Caco-2 (cell line): ENCODE data around the gene CMSS1. TPM values are rescaled to one million over a fixed set of nuclear protein-coding genes. Genes with fewer than 3 reads are reported as not detected.

ENCODE experiments used
- BruUV-seq: library from RNA; stranded (reverse); fragments of 400-500 nt; replicated peaks from 2 replicates; lab custom pipeline; 2021; lab: Mats Ljungman, UMichigan
- CTCF ChIA-PET: fragments of 300-600 bp; sonication (Branson Sonifier 250); formaldehyde crosslinking; loops from one replicate; lab custom pipeline; 2022; ENCODE audit warnings: antibody characterized with exemption; lab: Charles Lee
- POLR2A ChIA-PET: fragments of 300-600 bp; sonication (Branson Sonifier 250); formaldehyde crosslinking; loops from one replicate; lab custom pipeline; 2022; ENCODE audit warnings: antibody characterized with exemption; lab: Charles Lee
- DNase-seq, 2 experiments: peaks; one replicate each; pipeline versions ENCODE4 v3.0.0 to v3.0.0-alpha.2; 2020 to 2022
- H3K27me3 ChIP-seq: replicated peaks from 2 replicates; pipeline ENCODE4 v1.6.0; 2011; ENCODE audit warnings: low read length; ENCODE audit not compliant: control insufficient read depth, insufficient read depth
- H3K36me3 ChIP-seq: 2 replicates; pipeline ENCODE4 v1.5.1; 2011; ENCODE audit warnings: low read length; ENCODE audit not compliant: control insufficient read depth, insufficient read depth
- H3K4me1 ChIP-seq: fragments of 250-450 bp; sonication (Bioruptor Pico); 2 replicates; pipeline ENCODE4 v1.5.1; 2020; ENCODE audit warnings: mild to moderate bottlenecking
- H3K4me3 ChIP-seq: 2 replicates; pipeline ENCODE4 v1.5.1; 2011; ENCODE audit warnings: low read depth, mild to moderate bottlenecking, control low read depth, low read length
- H3K9me3 ChIP-seq: fragments of 250-450 bp; sonication (Bioruptor Pico); 2 replicates; pipeline ENCODE4 v1.5.1; 2020; ENCODE audit warnings: mild to moderate bottlenecking, moderate library complexity
- H3K27ac Mint-ChIP-seq: one replicate; pipeline ENCODE4 v1.8.0; 2022; ENCODE audit warnings: mixed read lengths; ENCODE audit not compliant: unreplicated experiment
- H3K27me3 Mint-ChIP-seq: one replicate; pipeline ENCODE4 v1.8.0; 2022; ENCODE audit warnings: mixed read lengths; ENCODE audit not compliant: insufficient read depth, unreplicated experiment
- H3K36me3 Mint-ChIP-seq: one replicate; pipeline ENCODE4 v1.8.0; 2022; ENCODE audit warnings: mild to moderate bottlenecking, mixed read lengths; ENCODE audit not compliant: insufficient read depth, unreplicated experiment
- H3K4me1 Mint-ChIP-seq: one replicate; pipeline ENCODE4 v1.8.0; 2022; ENCODE audit warnings: low read depth, mixed read lengths; ENCODE audit not compliant: unreplicated experiment
- H3K4me3 Mint-ChIP-seq: one replicate; pipeline ENCODE4 v1.8.0; 2022; ENCODE audit warnings: mild to moderate bottlenecking, moderate library complexity, mixed read lengths; ENCODE audit not compliant: unreplicated experiment
- H3K9me3 Mint-ChIP-seq: one replicate; pipeline ENCODE4 v1.8.0; 2022; ENCODE audit warnings: mixed read lengths; ENCODE audit not compliant: unreplicated experiment
- intact Hi-C: fragments of 100-400 bp; cut with micrococcal nuclease; formaldehyde crosslinking; loops from one replicate; pipeline ENCODE4 v1.10.0; 2022; ENCODE audit not compliant: unreplicated experiment
- total RNA-seq: library from RNA; stranded (reverse); gene quantifications from 2 replicates; pipeline ENCODE4 v1.2.3, GENCODE V29; 2022
- TF ChIP-seq, protein P1 (sequence below), 2 experiments: fragments of 200-600 bp in 1 of 2; IDR thresholded peaks; 1 replicate in 1 of 2; 2 replicates in 1 of 2; pipeline versions ENCODE4 v1.5.1 to v1.8.0; 2011 to 2022; ENCODE audit warnings: antibody characterized with exemption in 1 of 2, control low read depth in 1 of 2, inconsistent platforms in 1 of 2, low read depth in 1 of 2, low read length in 1 of 2, mild to moderate bottlenecking in 1 of 2, moderate library complexity in 1 of 2; ENCODE audit not compliant: insufficient read depth in 1 of 2, severe bottlenecking in 1 of 2, unreplicated experiment in 1 of 2

The CMSS1 gene
- total RNA-seq, 1 experiment from 2014 or later = 54.4 TPM

DNA sequence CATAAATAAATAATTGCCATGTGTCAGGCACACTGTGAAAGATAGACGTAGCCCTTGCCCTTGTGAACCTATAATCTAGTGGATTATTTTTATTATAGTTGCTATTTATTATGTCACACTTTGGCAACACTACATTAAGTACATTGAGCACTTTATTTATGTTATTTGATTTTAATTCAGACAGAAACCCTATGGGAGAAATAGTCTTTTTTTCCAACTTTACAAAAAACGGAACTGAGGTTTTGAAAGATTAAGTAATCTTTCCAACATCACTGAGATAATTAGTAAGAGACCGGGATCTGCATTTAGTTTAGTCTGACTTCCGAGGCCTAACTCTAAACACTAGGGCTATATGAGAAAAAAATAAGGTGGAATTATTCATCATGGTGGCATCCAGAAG, 299.4 kb downstream of the CMSS1 start:
- ChIA-PET CTCF (no interaction called here), POLR2A (no interaction called here)
- Mint-ChIP-seq H3K36me3 (no peaks in the 10 kb centered on the region), H3K4me3 (no peak overlapping the region), H3K27me3 (no peaks in the 10 kb centered on the region), H3K4me1 (no peaks in the 10 kb centered on the region), H3K27ac (no peak overlapping the region), H3K9me3 (peaks cover 7% of the 10 kb centered on the region)
- no TSS peak for BruUV-seq
- TF ChIP-seq, protein P1, sequence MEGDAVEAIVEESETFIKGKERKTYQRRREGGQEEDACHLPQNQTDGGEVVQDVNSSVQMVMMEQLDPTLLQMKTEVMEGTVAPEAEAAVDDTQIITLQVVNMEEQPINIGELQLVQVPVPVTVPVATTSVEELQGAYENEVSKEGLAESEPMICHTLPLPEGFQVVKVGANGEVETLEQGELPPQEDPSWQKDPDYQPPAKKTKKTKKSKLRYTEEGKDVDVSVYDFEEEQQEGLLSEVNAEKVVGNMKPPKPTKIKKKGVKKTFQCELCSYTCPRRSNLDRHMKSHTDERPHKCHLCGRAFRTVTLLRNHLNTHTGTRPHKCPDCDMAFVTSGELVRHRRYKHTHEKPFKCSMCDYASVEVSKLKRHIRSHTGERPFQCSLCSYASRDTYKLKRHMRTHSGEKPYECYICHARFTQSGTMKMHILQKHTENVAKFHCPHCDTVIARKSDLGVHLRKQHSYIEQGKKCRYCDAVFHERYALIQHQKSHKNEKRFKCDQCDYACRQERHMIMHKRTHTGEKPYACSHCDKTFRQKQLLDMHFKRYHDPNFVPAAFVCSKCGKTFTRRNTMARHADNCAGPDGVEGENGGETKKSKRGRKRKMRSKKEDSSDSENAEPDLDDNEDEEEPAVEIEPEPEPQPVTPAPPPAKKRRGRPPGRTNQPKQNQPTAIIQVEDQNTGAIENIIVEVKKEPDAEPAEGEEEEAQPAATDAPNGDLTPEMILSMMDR (IDR thresholded peaks at IDR 0.05; ENCODE audit: insufficient read depth in 1 of 2, low read depth in 1 of 2, low read length in 1 of 2, severe bottlenecking in 1 of 2, unreplicated experiment in 1 of 2) = no peak
- no peak overlapping the region for H3K4me3 ChIP-seq
- no peaks in the 10 kb centered on the region for H3K36me3 ChIP-seq
- intact Hi-C loops = no loop called here
- no peaks in the 10 kb centered on the region for H3K9me3 ChIP-seq
- no peaks in the 10 kb centered on the region for H3K27me3 ChIP-seq
- DNase-seq = no peak
- no peaks in the 10 kb centered on the region for H3K4me1 ChIP-seq

GRCh38 chr3:100120012-100120411, 302.4 kb downstream of the CMSS1 start:
- BruUV-seq = no TSS peak
- POLR2A ChIA-PET = no interaction called here
- Mint-ChIP-seq H3K27me3 (no peaks in the 10 kb centered on the region), H3K27ac (no peak overlapping the region), H3K9me3 (peaks cover 7% of the 10 kb centered on the region), H3K4me3 (no peak overlapping the region), H3K36me3 (no peaks in the 10 kb centered on the region), H3K4me1 (no peaks in the 10 kb centered on the region)
- Histone ChIP-seq H3K4me1 (no peaks in the 10 kb centered on the region), H3K9me3 (no peaks in the 10 kb centered on the region), H3K27me3 (no peaks in the 10 kb centered on the region), H3K36me3 (no peaks in the 10 kb centered on the region), H3K4me3 (no peak overlapping the region)
- TF ChIP-seq, protein P1 (IDR thresholded peaks at IDR 0.05; ENCODE audit: insufficient read depth in 1 of 2, low read depth in 1 of 2, low read length in 1 of 2, severe bottlenecking in 1 of 2, unreplicated experiment in 1 of 2) = no peak
- CTCF ChIA-PET = no interaction called here
- no peak for DNase-seq
- intact Hi-C loops = no loop called here

DNA sequence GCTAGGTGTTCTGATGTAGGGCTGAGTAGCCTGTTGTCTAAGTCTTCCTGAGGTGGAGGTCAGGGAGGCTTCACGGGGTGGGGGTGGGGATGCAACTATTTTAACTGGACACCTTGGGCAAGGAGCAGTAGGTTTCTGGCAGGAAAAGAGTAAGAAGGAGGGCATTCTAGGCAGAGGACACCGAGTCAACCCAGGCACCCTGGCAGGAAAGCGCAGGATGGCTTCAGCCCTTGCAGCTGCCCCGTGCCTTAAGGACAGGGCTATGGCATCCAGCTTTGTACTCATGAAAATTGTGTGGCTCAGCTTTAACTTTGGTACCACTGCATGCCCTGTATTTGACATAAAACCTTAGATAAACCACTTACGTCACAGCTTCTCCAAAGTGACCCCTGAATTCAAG, 303.0 kb downstream of the CMSS1 start:
- Mint-ChIP-seq H3K27me3 (no peaks in the 10 kb centered on the region), H3K9me3 (peaks cover 3% of the 10 kb centered on the region), H3K27ac (no peak overlapping the region), H3K36me3 (no peaks in the 10 kb centered on the region), H3K4me1 (no peaks in the 10 kb centered on the region), H3K4me3 (no peak overlapping the region)
- intact Hi-C loops = no loop called here
- DNase-seq = no peak
- Histone ChIP-seq H3K4me1 (no peaks in the 10 kb centered on the region), H3K4me3 (no peak overlapping the region), H3K27me3 (no peaks in the 10 kb centered on the region), H3K36me3 (no peaks in the 10 kb centered on the region), H3K9me3 (no peaks in the 10 kb centered on the region)
- TF ChIP-seq, protein P1 (IDR thresholded peaks at IDR 0.05; ENCODE audit: insufficient read depth in 1 of 2, low read depth in 1 of 2, low read length in 1 of 2, severe bottlenecking in 1 of 2, unreplicated experiment in 1 of 2) = no peak
- BruUV-seq = no TSS peak
- ChIA-PET POLR2A (no interaction called here), CTCF (no interaction called here)
